GM11168 (cell line): Measurements from ENCODE around the gene ASCL2.

Source experiments
- in situ Hi-C: fragments of 300-500 bp; cut with MboI; formaldehyde crosslinking; loops from one replicate; pipeline ENCODE4 v1.12.0; 2022; ENCODE audit warnings: low sequenced_read_pairs; ENCODE audit not compliant: unreplicated experiment

Gene ASCL2

DNA sequence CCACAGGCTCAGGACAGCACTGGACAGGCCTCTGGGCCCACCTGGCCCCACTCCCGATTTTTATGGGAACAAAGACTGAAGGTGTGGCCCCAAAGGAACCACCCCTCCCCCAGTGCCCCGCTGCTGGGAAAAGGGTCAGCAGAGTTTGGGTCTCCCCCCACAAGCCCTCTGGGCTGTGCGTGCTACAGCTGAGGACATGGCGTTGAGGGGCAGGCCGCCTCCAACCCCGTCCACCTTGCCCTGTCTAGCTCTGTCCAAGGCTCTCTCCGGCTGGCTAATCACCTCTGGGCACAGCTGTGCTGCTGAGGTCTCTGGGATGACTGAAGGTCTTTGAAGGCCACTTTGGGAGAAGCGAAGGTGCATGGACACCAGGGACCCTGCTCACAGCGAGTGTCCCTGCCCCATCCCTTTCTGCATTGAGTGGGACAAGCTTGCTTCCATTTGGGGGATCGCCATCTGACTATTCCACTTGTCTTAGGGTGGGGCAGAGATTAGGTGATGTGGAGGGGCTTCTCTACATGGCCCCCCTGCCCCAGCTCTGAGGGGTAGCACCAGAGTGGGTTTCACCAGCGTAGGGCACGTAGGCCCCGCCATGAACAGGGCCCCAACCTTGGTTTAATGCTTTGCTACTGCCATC is 6.5 kb downstream of the ASCL2 start:
- in situ Hi-C loops = no loop called here

GRCh38 chr11:2263071-2263565 is 7.3 kb downstream of the ASCL2 start:
- in situ Hi-C loops = no loop called here

- in situ Hi-C loops = no loop called here
Measured at GRCh38 chr11:2262301-2263070, 7.9 kb downstream of the ASCL2 start.

- in situ Hi-C loops = no loop called here
Measured at GRCh38 chr11:2261436-2262230, 8.8 kb downstream of the ASCL2 start.

GRCh38 chr11:2260491-2261364 is 9.7 kb downstream of the ASCL2 start:
- in situ Hi-C loops = no loop called here

GRCh38 chr11:2259897-2260451 is 10.4 kb downstream of the ASCL2 start:
- in situ Hi-C loops = no loop called here

- in situ Hi-C loops = no loop called here
Measured at GRCh38 chr11:2259466-2259830, 10.9 kb downstream of the ASCL2 start.

DNA sequence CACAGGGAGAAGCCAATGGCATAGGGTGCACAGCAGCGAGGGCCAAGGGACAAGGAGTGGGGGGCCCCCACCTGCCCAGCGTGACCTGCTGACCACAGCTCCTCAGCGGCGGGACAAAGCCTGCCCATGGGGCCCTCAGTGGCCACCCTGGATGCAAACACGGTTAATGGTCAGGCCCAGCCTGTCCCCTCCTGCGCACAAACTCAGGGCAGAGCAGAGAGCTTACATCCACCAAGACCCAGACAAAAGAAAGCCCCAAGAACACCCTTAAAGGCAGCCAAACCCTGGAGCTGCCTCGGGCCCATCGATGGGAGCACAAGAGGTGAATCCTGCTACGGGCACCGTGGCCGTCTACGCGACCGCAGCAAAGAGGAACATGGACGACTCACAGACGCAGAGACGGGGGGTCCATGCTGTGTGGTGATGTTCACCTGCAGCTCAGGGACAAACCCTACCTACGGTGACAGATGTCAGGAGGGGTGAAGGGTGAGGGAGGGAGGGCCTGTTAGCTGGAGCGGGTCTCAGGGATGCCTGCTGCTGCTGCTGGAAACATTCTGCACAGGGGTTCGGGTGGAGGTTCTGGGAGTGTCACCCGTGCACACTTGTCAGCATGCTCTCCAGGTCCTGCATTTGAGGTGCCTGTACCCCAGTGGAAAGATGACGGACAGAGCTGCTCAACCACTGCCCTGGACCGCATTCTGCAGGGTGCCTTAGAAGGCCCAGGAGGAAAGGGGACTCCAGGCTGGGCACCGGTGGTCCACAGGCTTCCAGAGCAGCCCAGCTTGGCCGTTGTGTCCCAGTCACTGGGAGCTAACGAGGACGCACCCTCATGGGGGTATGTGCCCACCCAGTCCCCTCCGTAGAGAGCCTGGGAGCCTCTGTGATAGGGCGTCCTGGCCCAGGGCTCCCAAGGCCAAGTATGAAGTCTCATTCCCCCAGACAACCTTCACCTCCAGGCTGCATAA is 11.6 kb downstream of the ASCL2 start:
- in situ Hi-C loops = no loop called here

DNA sequence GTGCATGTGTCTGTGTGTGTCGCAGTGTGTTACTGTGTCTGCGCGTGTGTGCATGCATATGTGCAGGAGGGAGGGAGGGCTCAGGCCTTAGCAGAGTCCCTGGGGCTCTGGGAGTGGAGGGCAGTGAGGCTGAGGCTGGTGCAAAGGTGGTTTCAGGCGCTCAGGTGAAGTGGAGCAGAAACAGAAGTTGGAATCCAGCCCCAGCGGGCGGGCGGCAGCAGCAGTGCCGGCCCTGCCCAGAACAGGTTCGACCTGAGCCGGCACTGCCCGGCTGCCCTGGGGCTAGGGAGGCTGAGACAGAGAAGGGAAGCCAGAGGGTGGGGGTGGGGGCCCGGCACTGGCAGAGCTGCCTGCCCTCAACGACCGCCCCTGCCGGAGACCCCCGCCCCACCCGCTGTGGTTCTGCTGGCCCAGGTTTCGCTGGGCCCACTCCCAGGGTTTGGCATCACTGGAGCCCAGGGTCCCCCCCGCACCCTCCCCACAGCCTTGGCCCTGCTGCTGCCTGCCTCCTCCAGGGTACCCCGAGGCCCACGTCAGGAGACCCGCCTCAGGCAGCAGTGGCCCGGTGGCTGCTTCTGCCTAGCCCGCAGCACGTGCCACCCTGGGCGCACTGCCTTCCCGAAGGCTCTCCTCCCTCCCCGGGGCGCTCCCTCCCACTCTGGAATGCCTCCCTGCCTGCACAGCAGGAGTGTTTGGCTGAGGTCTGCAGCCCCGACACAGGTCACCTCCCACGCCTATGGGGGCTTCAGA is 13.3 kb downstream of the ASCL2 start:
- in situ Hi-C loops = no loop called here

DNA sequence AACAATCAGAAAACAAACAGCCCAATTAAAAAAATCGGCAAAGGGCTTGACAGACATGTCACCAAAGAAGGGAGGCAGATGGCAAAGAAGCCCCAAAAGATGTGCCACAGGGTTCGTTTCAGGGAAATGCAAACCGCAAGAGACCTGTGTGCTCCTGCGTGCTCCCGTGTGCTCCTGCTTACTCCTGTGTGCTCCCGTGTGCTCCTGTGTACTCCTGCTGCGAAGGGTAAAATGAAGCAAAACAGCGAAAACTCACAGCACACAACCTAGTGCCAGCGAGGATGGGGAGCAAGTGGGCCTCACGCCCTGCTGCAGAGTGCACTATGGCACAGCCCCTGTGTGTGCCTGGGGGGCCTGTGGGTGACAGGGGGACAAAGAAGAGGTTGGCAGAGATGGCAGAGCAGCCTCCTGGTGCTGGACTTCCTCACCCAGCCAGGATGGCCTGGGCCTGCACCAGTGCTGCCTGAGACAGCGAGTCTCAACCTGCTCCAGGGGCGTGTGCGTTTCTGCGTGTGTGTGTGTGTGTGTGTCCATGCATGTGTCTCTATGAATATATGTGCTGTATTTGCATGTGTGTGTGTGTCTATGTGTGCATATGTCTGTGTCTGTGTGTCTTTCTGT is 14.0 kb downstream of the ASCL2 start:
- in situ Hi-C loops = no loop called here

- in situ Hi-C loops = no loop called here
Measured at GRCh38 chr11:2252018-2252417, 18.4 kb downstream of the ASCL2 start.

- in situ Hi-C loops = no loop called here
Measured at GRCh38 chr11:2251138-2251537, 19.2 kb downstream of the ASCL2 start.

DNA sequence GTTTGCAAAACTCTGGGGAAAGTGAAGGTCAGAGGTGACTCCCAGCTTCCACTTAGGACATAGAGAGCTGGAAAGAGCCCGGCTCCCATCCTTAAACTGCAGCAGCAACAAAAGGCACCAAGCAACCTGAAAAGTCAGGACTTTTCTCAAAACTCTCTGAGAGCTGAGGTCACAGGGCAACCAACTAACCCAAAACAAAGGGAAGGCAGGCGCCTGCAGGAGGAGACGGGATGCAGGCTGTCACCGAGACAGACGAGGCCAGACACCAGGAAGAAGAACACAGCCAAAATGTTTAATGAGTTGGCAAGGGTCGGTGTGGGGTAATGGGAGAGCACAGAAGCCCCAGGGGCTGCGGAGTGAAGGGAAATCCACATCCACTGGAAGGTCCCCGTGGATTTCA is 19.9 kb downstream of the ASCL2 start:
- in situ Hi-C loops = no loop called here

- in situ Hi-C loops = no loop called here
Measured at GRCh38 chr11:2250041-2250440, 20.3 kb downstream of the ASCL2 start.

DNA sequence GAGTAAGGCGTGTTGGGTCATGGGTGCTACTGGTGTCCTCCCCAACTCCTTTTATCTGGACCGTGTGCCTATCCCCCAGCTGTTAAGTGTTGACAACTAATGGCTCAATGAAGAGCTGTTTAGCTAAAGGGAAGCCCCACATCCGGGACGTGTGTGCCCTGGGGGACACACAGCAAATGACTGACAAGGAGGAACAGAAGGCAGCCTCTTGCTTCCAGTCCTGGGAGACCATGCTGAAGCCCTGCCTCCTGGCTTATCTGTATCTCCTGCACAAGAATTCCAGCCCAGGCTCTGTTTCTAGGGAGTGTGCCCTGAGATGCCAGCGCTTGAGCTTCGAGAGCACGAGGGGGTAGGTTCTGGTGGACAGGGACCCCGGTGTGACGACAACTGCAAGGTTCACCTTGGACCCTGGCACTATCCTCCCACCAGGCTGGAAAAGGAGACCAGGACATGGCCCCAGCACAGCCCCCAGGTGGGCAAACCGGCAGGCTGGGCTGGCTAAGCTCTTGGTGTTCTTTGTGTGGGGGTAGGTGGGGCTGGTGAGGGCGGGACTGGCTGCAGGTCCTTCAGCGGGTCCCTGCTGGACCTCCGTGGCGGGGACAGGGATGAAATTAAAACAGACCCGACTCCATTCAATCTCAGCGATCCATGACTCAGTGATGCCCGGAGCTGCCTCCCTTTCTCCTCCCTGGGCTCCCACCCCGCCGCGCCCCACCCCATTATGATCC is 21.0 kb downstream of the ASCL2 start:
- in situ Hi-C loops = no loop called here

DNA sequence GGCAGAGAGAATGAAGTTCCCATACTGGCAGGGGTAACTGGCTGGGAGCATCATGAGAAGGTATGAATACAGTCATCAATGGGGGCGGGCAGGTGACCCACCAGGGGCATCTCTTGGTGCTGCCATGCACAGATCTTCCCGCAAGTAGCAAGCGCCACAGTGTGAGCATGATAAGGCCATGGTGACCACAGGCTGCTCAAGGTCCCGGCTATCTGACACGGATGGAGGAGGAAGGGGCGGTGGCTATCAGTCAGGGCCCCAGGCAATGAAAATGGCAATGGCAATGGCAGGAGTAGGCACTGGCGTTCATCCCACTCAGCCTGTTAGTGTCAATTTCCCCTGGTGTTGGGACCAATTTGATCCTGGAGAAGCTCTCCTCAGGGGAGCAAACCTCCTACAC is 21.6 kb downstream of the ASCL2 start:
- in situ Hi-C loops = no loop called here

- in situ Hi-C loops = no loop called here
Measured at GRCh38 chr11:2248242-2248641, 22.1 kb downstream of the ASCL2 start.
